HG03442 (cell line): ENCODE results near the gene LY6G6C.

Experiments used
- ATAC-seq: cut with Tn5 transposase; IDR thresholded peaks from one replicate; pipeline ENCODE4 v1.9.1; 2021; ENCODE audit warnings: mild to moderate bottlenecking, moderate library complexity; ENCODE audit not compliant: unreplicated experiment

Gene LY6G6C

DNA sequence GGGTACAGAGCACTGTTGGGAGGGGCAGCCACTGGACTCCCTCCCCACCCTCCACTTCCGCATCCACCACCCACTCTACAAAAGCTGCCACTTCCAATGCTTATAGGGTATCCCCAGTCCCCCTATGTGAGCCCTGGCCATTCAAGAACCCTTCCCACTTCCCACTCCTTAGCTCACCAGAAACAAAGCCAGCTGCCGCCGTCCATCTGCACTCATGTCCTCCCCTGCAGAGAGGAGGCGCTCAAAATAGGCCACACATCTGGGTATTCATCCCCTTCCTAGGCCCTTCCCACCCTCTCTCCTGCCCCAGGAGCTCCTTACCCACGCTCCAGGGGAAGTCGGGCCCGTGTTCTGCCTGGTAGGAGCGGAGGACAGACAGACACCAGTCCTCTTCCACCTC lies 34.2 kb downstream of the LY6G6C start:
- no peak for ATAC-seq

DNA sequence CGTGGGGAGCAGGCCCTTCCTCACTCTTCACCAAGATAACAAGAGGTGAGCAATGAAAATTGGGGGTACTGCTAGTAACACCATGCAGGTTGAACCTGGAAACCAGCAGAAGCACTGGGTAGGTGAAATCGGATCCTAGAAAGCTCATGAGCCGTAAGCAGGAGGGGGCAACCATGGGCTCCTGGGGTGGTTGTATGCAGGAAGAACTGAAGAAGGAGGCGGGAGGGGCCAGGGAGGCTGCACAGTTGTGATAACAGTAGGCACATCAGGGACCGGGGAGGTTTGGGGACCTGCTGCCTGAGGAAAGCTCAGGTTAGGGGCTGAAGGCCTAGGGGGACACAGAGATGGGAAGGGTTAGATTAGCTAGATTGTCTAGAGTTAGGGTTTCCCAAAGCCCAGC lies 35.1 kb downstream of the LY6G6C start:
- ATAC-seq = no peak

DNA sequence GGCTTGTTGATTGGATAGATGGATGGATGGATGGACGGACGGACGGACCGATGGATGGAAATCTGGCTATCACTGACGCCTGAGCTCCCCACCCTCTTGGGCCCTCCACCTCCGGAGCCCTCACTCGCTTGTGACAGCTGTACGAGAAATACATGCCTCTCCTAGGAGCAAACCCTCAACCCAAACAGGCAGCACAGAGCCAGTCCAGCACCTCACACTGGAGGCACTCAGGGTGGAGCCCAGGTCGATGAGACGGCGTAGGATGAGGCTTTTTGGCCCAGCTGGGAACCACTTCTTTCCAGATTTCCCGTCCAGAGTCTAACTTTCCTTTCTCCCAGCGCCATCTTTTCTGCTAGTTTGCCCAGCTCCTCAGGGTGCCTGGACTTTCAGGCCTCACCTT lies 38.0 kb downstream of the LY6G6C start:
- ATAC-seq = no peak

DNA sequence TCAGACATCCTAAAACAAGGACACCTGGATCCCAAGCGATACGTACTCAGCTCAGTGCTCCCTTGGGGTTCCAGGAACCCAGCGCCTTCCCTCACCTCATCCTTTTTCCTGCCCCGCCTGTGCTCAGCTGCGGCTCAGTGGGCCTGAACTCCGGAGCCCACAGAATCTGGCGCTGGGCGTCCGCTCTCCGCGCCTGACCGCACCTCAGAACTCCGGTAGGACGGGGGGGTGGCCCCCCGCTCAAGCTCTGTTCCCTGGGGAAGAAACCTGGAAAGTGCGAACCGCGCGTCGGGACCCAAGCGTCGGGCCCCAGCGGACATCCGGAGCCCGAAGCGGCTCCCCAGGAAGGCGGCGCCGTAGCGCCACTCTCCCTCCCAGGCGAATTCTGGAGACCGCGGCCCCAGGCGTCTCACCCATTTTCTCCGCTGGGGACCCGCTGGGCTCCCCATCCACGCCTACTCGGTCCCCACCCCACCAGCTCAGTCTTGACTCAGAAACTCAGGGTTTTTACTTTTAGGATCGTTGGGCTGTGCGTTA lies 40.3 kb downstream of the LY6G6C start:
- ATAC-seq = no peak

DNA sequence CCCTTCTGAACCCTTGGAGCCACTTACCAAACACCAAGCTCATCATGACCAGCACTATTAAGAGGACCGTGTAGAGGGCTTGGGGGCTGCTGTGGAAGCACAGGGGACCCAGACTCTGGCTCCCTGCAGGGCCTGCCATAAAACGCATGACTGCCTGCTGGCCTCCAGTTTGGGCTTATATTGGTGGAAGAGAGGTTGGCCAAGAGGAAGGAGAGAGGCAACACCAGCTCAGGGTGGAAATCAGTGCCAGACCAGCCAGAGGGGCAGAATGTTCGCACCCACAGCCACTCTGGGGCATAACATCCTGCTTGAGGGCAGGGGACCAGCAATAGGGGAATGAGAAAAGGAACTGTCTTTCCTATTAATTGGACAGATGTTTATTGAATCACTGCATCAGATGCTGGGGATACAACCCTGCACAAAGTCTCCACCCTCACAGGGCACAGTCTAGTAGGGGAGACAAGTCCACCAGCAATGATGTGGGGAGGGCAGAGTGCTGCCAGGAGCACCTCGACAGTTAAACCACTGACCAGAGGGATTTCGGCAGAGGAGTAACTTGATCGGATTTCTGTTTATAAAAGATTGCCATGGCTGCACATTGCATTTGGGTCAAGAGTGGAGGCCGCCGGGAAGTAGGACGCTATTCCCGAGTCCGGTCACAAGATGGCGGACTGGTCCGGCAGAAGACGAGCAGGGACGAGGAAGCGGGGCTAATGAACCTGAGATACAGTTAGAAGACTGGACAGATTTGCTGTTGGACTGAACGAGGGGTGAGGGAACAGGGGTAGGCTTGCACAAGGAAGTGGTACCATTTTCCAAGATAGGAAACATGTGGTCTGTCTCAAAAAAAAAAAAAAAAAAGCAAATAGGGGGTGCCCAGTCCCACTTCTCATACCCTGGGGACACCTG lies 41.1 kb downstream of the LY6G6C start, which contains the start of gene LY6G5C:
Gene LY6G5C (minus strand): TSS at position 842 of the 909 bp plus-strand sequence. CDS start 694 bp downstream, at position 148.
- ATAC-seq = no peak

DNA sequence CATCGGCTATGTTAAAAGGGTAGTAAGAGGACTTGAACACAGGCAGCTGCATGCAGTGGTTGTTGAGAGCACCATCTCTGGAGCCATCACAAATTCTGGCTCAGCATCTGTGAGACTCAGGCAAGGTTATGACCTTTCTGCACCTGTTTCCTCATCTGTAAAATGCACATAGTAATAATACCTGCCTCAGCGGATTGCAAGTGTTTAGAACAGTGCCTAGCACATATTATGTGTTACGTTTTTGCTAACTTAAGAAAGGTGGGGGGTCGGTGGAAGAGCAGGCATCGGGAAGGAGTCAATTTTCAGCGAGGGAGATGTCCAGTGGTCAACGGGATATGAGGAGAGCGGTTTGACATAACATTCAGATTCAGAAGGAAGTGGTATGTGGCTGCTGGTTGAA lies 43.6 kb downstream of the LY6G6C start:
- ATAC-seq = no peak

DNA sequence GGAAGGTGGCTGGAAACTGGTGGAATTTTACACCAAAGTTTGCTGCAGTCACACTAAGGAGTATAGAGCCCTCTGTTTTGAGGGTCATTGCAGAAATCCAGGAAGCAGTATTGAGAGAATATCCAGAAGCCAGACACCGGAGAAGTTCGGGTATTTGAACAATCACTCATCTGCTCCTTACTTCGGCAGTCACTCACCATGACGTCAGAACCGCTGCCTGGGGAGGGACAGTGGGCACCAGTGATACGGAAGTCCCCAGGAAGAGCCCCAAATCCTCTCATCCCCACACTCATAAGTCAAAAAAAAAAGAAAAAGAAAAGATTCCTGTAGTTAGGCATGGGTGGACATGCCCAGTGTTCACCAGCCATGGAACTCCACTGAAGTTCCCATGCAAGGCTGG lies 44.6 kb downstream of the LY6G6C start:
- no peak for ATAC-seq

DNA sequence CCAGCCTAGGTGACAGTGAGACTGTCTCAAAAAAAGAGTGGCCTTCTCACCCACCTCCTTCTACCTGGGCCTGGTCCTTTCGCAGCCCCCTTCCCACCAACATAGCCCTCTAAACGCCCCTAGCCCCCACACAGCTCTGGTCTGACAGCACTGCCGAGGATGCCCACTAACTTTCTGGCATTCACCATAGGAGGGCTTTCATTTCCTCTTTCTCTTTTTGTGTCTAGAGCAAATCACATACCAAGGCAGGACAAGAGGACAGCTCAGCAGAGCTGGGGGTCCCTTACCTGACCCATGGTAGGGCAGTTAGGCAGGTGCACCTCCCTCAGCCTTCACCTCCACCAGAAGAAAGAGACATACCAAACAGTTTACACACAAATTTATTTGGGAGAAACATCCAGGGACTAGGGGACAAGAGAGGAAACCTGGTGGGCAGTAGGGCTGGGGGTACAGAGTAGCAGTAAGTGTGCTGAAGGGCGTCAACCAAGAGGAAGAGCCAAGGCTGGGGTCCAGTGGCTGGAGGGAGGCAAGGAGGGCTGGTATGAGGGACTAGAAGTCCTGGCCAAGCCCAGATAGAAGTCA lies 45.1 kb downstream of the LY6G6C start:
- no peak for ATAC-seq

DNA sequence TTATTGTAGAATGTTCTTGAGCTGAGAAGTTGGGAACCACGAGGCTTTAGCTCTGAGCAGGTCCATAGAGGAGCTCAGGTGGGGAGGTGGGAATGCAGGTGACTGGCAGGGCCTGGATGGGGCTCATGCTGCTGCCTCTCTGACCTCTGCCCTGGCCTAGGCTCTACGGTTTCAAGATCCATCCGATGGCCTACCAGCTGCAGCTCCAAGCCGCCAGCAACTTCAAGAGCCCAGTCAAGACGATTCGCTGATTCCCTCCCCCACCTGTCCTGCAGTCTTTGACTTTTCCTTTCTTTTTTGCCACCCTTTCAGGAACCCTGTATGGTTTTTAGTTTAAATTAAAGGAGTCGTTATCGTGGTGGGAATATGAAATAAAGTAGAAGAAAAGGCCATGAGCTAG lies 51.9 kb downstream of the LY6G6C start, which contains the start of gene LY6G5B:
Gene LY6G5B (plus strand): TSS at position 301 of the 400 bp plus-strand sequence. CDS start 975 bp downstream, outside the sequence.
- no peak for ATAC-seq
